Measurements from ENCODE around the gene C3orf18.

The C3orf18 gene

GRCh38 chr3:50577348-50577747, 9.8 kb upstream of the C3orf18 start:
- no peak for DNase-seq

GRCh38 chr3:50575372-50575771, 7.8 kb upstream of the C3orf18 start:
- no peak for DNase-seq

- no peak for DNase-seq
Measured at GRCh38 chr3:50574444-50574831, 6.9 kb upstream of the C3orf18 start.

GRCh38 chr3:50573566-50574443, 6.3 kb upstream of the C3orf18 start:
- no peak for DNase-seq

GRCh38 chr3:50572801-50573371, 5.3 kb upstream of the C3orf18 start:
- DNase-seq: no peak

- DNase-seq: peak; percentile 33
Measured at GRCh38 chr3:50572158-50572557, 4.6 kb upstream of the C3orf18 start.

GRCh38 chr3:50571486-50571885, 3.9 kb upstream of the C3orf18 start:
- DNase-seq: no peak

- no peak for DNase-seq
Measured at GRCh38 chr3:50570508-50571279, 3.1 kb upstream of the C3orf18 start.

- peak; percentile 76 for DNase-seq
Measured at GRCh38 chr3:50568947-50569749, 1.6 kb upstream of the C3orf18 start, which contains the start of gene HEMK1. Gene HEMK1, plus strand, starts transcription at chr3:50569522. Its CDS starts 1,583 bp downstream, at chr3:50571105.

GRCh38 chr3:50567011-50567385, 549 bp downstream of the C3orf18 start:
- no peak for DNase-seq

- DNase-seq: no peak
Measured at GRCh38 chr3:50564321-50564720, 3.2 kb downstream of the C3orf18 start.

GRCh38 chr3:50563867-50564266, 3.7 kb downstream of the C3orf18 start:
- peak; percentile 34 for DNase-seq

GRCh38 chr3:50562861-50563260, 4.7 kb downstream of the C3orf18 start:
- DNase-seq: no peak

GRCh38 chr3:50559702-50560101, 7.8 kb downstream of the C3orf18 start:
- no peak for DNase-seq

- DNase-seq: no peak
Measured at GRCh38 chr3:50557915-50558314, 9.6 kb downstream of the C3orf18 start.

- DNase-seq: no peak
Measured at GRCh38 chr3:50557106-50557505, 10.4 kb downstream of the C3orf18 start.

GRCh38 chr3:50554553-50554952, 13.0 kb downstream of the C3orf18 start:
- DNase-seq: no peak

- no peak for DNase-seq
Measured at GRCh38 chr3:50552598-50552997, 14.9 kb downstream of the C3orf18 start.

- no peak for DNase-seq
Measured at GRCh38 chr3:50551681-50552435, 15.7 kb downstream of the C3orf18 start.

- DNase-seq: no peak
Measured at GRCh38 chr3:50551054-50551659, 16.4 kb downstream of the C3orf18 start.

GRCh38 chr3:50550079-50550736, 17.3 kb downstream of the C3orf18 start:
- DNase-seq: no peak

All from DMS 273 treated with DMSO at 0.1 percent for 48 hours (cell line).